ENCODE results near the gene TCF3. TPM values are rescaled to one million over a fixed set of nuclear protein-coding genes. Genes with fewer than 3 reads are reported as not detected.
"Not testable (repeated sequence)": the region's sequence is repeated elsewhere in the genome, so short reads cannot be mapped to it uniquely, and the experiment has no call there.

Gene TCF3
- total and polyA plus RNA-seq, 5 donors from 2014 or later = 3.4 to 56.5 (median 3.6) TPM

GRCh38 chr19:1672038-1672768 lies 19.8 kb upstream of the TCF3 start:
- DNase-seq (peak; percentile 26 to 55 (median 34)), ATAC-seq (ENCODE audit: low read depth in 2 of 2) (peak; percentile 38 to 41)
- peaks cover 6 to 18% (median 11%) of the 10 kb centered on the region in 4 donors for H3K4me1 Mint-ChIP-seq
- H3K4me1 ChIP-seq (ENCODE audit: control insufficient read depth, insufficient read depth, low read length, poor library complexity, severe bottlenecking) = peaks cover 23% of the 10 kb centered on the region
- H3K9me3 ChIP-seq (ENCODE audit: control insufficient read depth in 2 of 2, low read length in 2 of 2) = no peaks in the 10 kb centered on the region
- H3K27me3 Mint-ChIP-seq = peaks cover 56% of the 10 kb centered on the region
- H3K27ac Mint-ChIP-seq = no peak overlapping the region
- no peak overlapping the region for H3K4me3 ChIP-seq (ENCODE audit: low read depth, low read length)
- H3K4me3 Mint-ChIP-seq = no peak overlapping the region
- H3K36me3 Mint-ChIP-seq = peaks cover 6% of the 10 kb centered on the region
- H3K9me3 Mint-ChIP-seq = peaks cover 0 to 5% (median 0%) of the 10 kb centered on the region in 7 donors
- no peaks in the 10 kb centered on the region for H3K36me3 ChIP-seq (ENCODE audit: control insufficient read depth, insufficient read depth, low read length)
- H3K27ac ChIP-seq (ENCODE audit: insufficient read depth, low read length, poor library complexity, severe bottlenecking) = no peak overlapping the region
- H3K27me3 ChIP-seq (ENCODE audit: control insufficient read depth, insufficient read depth, low read length) = peaks cover 6% of the 10 kb centered on the region

GRCh38 chr19:1671716-1672037 lies 19.3 kb upstream of the TCF3 start:
- H3K36me3 Mint-ChIP-seq = peaks cover 6% of the 10 kb centered on the region
- Histone ChIP-seq H3K36me3 (ENCODE audit: control insufficient read depth, insufficient read depth, low read length) (no peaks in the 10 kb centered on the region), H3K4me1 (ENCODE audit: control insufficient read depth, insufficient read depth, low read length, poor library complexity, severe bottlenecking) (peaks cover 23% of the 10 kb centered on the region), H3K27ac (ENCODE audit: insufficient read depth, low read length, poor library complexity, severe bottlenecking) (no peak overlapping the region), H3K27me3 (ENCODE audit: control insufficient read depth, insufficient read depth, low read length) (peaks cover 6% of the 10 kb centered on the region), H3K9me3 (ENCODE audit: control insufficient read depth in 2 of 2, low read length in 2 of 2) (no peaks in the 10 kb centered on the region), H3K4me3 (ENCODE audit: low read depth, low read length) (no peak overlapping the region)
- peaks cover 51% of the 10 kb centered on the region for H3K27me3 Mint-ChIP-seq
- ATAC-seq (ENCODE audit: low read depth in 2 of 2) (no peak), DNase-seq (no peak)
- H3K27ac Mint-ChIP-seq = no peak overlapping the region
- H3K9me3 Mint-ChIP-seq = peaks cover 0 to 5% (median 0%) of the 10 kb centered on the region in 7 donors
- H3K4me3 Mint-ChIP-seq = no peak overlapping the region
- H3K4me1 Mint-ChIP-seq = peaks cover 6 to 18% (median 11%) of the 10 kb centered on the region in 4 donors

- H3K36me3 Mint-ChIP-seq; H3K9me3 Mint-ChIP-seq; H3K4me3 Mint-ChIP-seq; ATAC-seq (ENCODE audit: low read depth in 2 of 2); H3K4me3 ChIP-seq (ENCODE audit: low read depth, low read length); DNase-seq; H3K36me3 ChIP-seq (ENCODE audit: control insufficient read depth, insufficient read depth, low read length); H3K27ac Mint-ChIP-seq; H3K27ac ChIP-seq (ENCODE audit: insufficient read depth, low read length, poor library complexity, severe bottlenecking); H3K9me3 ChIP-seq (ENCODE audit: control insufficient read depth in 2 of 2, low read length in 2 of 2); H3K27me3 ChIP-seq (ENCODE audit: control insufficient read depth, insufficient read depth, low read length): not testable (repeated sequence)
- Mint-ChIP-seq H3K27me3 (peaks cover 49% of the 10 kb centered on the region), H3K4me1 (peaks cover 6 to 18% (median 11%) of the 10 kb centered on the region in 4 donors)
- peaks cover 23% of the 10 kb centered on the region for H3K4me1 ChIP-seq (ENCODE audit: control insufficient read depth, insufficient read depth, low read length, poor library complexity, severe bottlenecking)
Measured at GRCh38 chr19:1670747-1671146, 18.3 kb upstream of the TCF3 start.

- peaks cover 6% of the 10 kb centered on the region for H3K36me3 Mint-ChIP-seq
- H3K27ac ChIP-seq (ENCODE audit: insufficient read depth, low read length, poor library complexity, severe bottlenecking) = no peak overlapping the region
- H3K9me3 ChIP-seq (ENCODE audit: control insufficient read depth in 2 of 2, low read length in 2 of 2) = no peaks in the 10 kb centered on the region
- peak overlapping the region; percentile 21 to 80 (median 70) for H3K4me3 Mint-ChIP-seq
- DNase-seq (peak; percentile 31 to 38 (median 31)), ATAC-seq (ENCODE audit: low read depth in 2 of 2) (peak; percentile 55 to 63)
- no peak overlapping the region for H3K4me3 ChIP-seq (ENCODE audit: low read depth, low read length)
- peaks cover 32% of the 10 kb centered on the region for H3K27me3 Mint-ChIP-seq
- peaks cover 6% of the 10 kb centered on the region for H3K27me3 ChIP-seq (ENCODE audit: control insufficient read depth, insufficient read depth, low read length)
- no peaks in the 10 kb centered on the region for H3K36me3 ChIP-seq (ENCODE audit: control insufficient read depth, insufficient read depth, low read length)
- peak overlapping the region; percentile 16 to 94 (median 83) for H3K27ac Mint-ChIP-seq
- H3K4me1 ChIP-seq (ENCODE audit: control insufficient read depth, insufficient read depth, low read length, poor library complexity, severe bottlenecking) = peaks cover 26% of the 10 kb centered on the region
- peaks cover 0 to 3% (median 0%) of the 10 kb centered on the region in 7 donors for H3K9me3 Mint-ChIP-seq
- peaks cover 6 to 18% (median 10%) of the 10 kb centered on the region in 4 donors for H3K4me1 Mint-ChIP-seq
Measured at GRCh38 chr19:1668486-1669270, 16.3 kb upstream of the TCF3 start.

- Mint-ChIP-seq H3K36me3 (peaks cover 6% of the 10 kb centered on the region), H3K27ac (peak overlapping the region; percentile 16 to 94 (median 83)), H3K4me1 (peaks cover 6 to 17% (median 8%) of the 10 kb centered on the region in 4 donors), H3K4me3 (peak overlapping the region in 3 of 4 donors; percentile 21 to 86 (median 72)), H3K27me3 (peaks cover 28% of the 10 kb centered on the region), H3K9me3 (peaks cover 0 to 3% (median 0%) of the 10 kb centered on the region in 7 donors)
- no peaks in the 10 kb centered on the region for H3K9me3 ChIP-seq (ENCODE audit: control insufficient read depth in 2 of 2, low read length in 2 of 2)
- H3K27me3 ChIP-seq (ENCODE audit: control insufficient read depth, insufficient read depth, low read length) = peaks cover 6% of the 10 kb centered on the region
- peaks cover 27% of the 10 kb centered on the region for H3K4me1 ChIP-seq (ENCODE audit: control insufficient read depth, insufficient read depth, low read length, poor library complexity, severe bottlenecking)
- no peak overlapping the region for H3K27ac ChIP-seq (ENCODE audit: insufficient read depth, low read length, poor library complexity, severe bottlenecking)
- no peak for ATAC-seq (ENCODE audit: low read depth in 2 of 2)
- H3K36me3 ChIP-seq (ENCODE audit: control insufficient read depth, insufficient read depth, low read length) = no peaks in the 10 kb centered on the region
- DNase-seq = no peak
- peak overlapping the region; percentile 19 for H3K4me3 ChIP-seq (ENCODE audit: low read depth, low read length)
Measured at GRCh38 chr19:1668048-1668485, 15.7 kb upstream of the TCF3 start.

GRCh38 chr19:1665565-1666047 lies 13.2 kb upstream of the TCF3 start:
- DNase-seq (no peak), ATAC-seq (ENCODE audit: low read depth in 2 of 2) (no peak)
- Mint-ChIP-seq H3K36me3 (peaks cover 6% of the 10 kb centered on the region), H3K4me1 (peaks cover 0 to 19% (median 8%) of the 10 kb centered on the region in 4 donors), H3K9me3 (peaks cover 0 to 3% (median 0%) of the 10 kb centered on the region in 7 donors), H3K27ac (no peak overlapping the region), H3K4me3 (no peak overlapping the region), H3K27me3 (peaks cover 20% of the 10 kb centered on the region)
- Histone ChIP-seq H3K27ac (ENCODE audit: insufficient read depth, low read length, poor library complexity, severe bottlenecking) (no peak overlapping the region), H3K4me3 (ENCODE audit: low read depth, low read length) (no peak overlapping the region), H3K4me1 (ENCODE audit: control insufficient read depth, insufficient read depth, low read length, poor library complexity, severe bottlenecking) (peaks cover 18% of the 10 kb centered on the region), H3K36me3 (ENCODE audit: control insufficient read depth, insufficient read depth, low read length) (no peaks in the 10 kb centered on the region), H3K27me3 (ENCODE audit: control insufficient read depth, insufficient read depth, low read length) (peaks cover 6% of the 10 kb centered on the region), H3K9me3 (ENCODE audit: control insufficient read depth in 2 of 2, low read length in 2 of 2) (no peaks in the 10 kb centered on the region)

DNA sequence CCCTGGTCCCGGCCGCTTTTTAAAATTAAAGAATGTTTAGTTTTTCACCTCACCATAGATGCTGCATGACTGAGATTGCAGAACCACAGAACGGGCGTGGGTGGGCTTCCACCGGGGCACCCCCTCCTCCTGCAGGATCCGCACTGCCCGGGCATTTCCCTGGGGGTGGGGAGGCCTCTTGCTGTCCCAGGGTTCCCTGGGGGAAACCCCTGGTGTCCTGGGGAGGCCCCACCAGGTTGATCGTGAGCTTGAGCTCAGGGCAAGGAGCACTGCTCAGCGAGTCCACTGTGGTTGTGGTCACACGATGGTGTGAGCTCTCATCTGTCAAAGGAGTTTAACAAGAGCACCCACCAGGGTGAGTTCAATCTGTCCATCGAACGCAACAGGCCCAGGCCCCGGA lies 11.4 kb upstream of the TCF3 start:
- Mint-ChIP-seq H3K36me3 (peaks cover 6% of the 10 kb centered on the region), H3K4me1 (peaks cover 0 to 18% (median 5%) of the 10 kb centered on the region in 4 donors), H3K9me3 (peaks cover 0 to 3% (median 0%) of the 10 kb centered on the region in 7 donors), H3K27me3 (peaks cover 9% of the 10 kb centered on the region), H3K4me3 (no peak overlapping the region), H3K27ac (no peak overlapping the region)
- no peak overlapping the region for H3K4me3 ChIP-seq (ENCODE audit: low read depth, low read length)
- peaks cover 12% of the 10 kb centered on the region for H3K4me1 ChIP-seq (ENCODE audit: control insufficient read depth, insufficient read depth, low read length, poor library complexity, severe bottlenecking)
- no peaks in the 10 kb centered on the region for H3K9me3 ChIP-seq (ENCODE audit: control insufficient read depth in 2 of 2, low read length in 2 of 2)
- H3K27me3 ChIP-seq (ENCODE audit: control insufficient read depth, insufficient read depth, low read length) = peaks cover 4% of the 10 kb centered on the region
- H3K36me3 ChIP-seq (ENCODE audit: control insufficient read depth, insufficient read depth, low read length) = no peaks in the 10 kb centered on the region
- ATAC-seq (ENCODE audit: low read depth in 2 of 2) (no peak), DNase-seq (no peak)
- H3K27ac ChIP-seq (ENCODE audit: insufficient read depth, low read length, poor library complexity, severe bottlenecking) = no peak overlapping the region

Measured in CD4-positive, CD25-positive, alpha-beta regulatory T cell (primary cell).